IPS DF 6.9 (cell line): ENCODE measurements around the gene CRHR1.
"Not testable (repeated sequence)": the region's sequence is repeated elsewhere in the genome, so short reads cannot be mapped to it uniquely, and the experiment has no call there.

ENCODE experiments used
- DNase-seq: peaks from one replicate; pipeline ENCODE4 v3.0.0-alpha.2; 2013; ENCODE audit warnings: low read depth, low spot score
- H3K27ac ChIP-seq: one replicate; pipeline ENCODE4 v1.5.1; 2013; ENCODE audit warnings: low read length, control low read depth
- H3K27me3 ChIP-seq: 2 replicates; pipeline ENCODE4 v1.6.1; 2013; ENCODE audit warnings: mild to moderate bottlenecking, low read length; ENCODE audit not compliant: control insufficient read depth, insufficient read depth
- H3K36me3 ChIP-seq: 2 replicates; pipeline ENCODE4 v1.6.1; 2013; ENCODE audit warnings: low read length; ENCODE audit not compliant: control insufficient read depth, insufficient read depth
- H3K4me1 ChIP-seq: 2 replicates; pipeline ENCODE4 v1.6.1; 2013; ENCODE audit warnings: low read length; ENCODE audit not compliant: control insufficient read depth, insufficient read depth
- H3K4me3 ChIP-seq: 2 replicates; pipeline ENCODE4 v1.5.1; 2013; ENCODE audit warnings: mild to moderate bottlenecking, low read length
- H3K9me3 ChIP-seq: 2 replicates; pipeline ENCODE4 v1.6.1; 2013; ENCODE audit warnings: low read length, inconsistent platforms; ENCODE audit not compliant: control insufficient read depth, insufficient read depth
- WGBS: extraction: QIAGEN DNeasy Blood & Tissue Kit; methylation state at CpG from one replicate; pipeline ENCODE4 v1.1.7; 2013; ENCODE audit warnings: mixed read lengths, missing lambda C conversion rate; ENCODE audit not compliant: insufficient read length, insufficient coverage; 5-methylcytosine and 5-hydroxymethylcytosine counted together

The CRHR1 gene

DNA sequence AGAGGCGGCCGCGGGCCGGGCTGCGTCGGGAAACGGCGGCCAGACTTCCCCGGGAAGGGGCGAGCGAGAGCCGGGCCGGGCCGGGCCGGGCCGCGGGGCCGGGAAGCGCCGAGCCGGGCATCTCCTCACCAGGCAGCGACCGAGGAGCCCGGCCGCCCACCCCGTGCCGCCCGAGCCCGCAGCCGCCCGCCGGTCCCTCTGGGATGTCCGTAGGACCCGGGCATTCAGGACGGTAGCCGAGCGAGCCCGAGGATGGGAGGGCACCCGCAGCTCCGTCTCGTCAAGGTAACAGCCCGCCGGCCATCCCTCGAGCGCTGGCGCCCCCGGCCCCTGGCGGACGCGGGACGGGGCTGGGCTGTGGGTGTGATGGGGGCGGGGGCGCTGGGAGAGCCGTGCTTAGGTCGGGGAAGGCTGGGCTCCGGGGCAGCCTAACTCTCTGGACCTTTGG is at the start of gene CRHR1:
CRHR1 (plus strand) TSS at position 28 of the 448 bp plus-strand sequence; CDS start at position 253, 225 bp downstream.
- no peaks in the 10 kb centered on the region for H3K36me3 ChIP-seq
- peaks cover 20% of the 10 kb centered on the region for H3K27me3 ChIP-seq
- peak within 1 kb of the TSS; percentile 75 for H3K4me3 ChIP-seq
- no peak within 1 kb of the TSS for H3K27ac ChIP-seq
- no peaks in the 10 kb centered on the region for H3K9me3 ChIP-seq
- no peak for DNase-seq
- WGBS = no CpG with 5 or more reads among the region's 56 CpGs
- H3K4me1 ChIP-seq = peaks cover 2% of the 10 kb centered on the region; the same call in 1 of the 2 replicates

DNA sequence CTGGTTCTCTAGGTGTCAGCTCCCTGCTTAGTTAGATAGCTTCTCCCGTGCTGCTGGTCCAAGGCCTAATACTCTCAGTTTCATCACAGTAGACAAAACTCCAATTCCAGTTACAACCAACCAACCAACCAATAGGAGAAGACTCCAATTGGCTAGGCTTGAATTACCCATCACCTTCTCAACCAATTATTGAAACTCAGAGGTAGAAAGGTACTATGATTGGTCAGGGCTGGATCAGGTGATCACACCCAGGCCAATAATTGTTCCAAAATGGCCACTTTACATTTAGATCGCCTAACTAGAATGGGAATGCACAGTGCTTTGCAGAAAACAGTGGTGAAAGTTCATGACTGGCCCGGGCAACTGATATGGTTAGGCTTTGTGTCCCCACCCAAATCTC is 49.5 kb upstream of the CRHR1 start:
- no peak overlapping the region for H3K4me3 ChIP-seq
- WGBS = no CpG with 5 or more reads among the region's 3 CpGs

DNA sequence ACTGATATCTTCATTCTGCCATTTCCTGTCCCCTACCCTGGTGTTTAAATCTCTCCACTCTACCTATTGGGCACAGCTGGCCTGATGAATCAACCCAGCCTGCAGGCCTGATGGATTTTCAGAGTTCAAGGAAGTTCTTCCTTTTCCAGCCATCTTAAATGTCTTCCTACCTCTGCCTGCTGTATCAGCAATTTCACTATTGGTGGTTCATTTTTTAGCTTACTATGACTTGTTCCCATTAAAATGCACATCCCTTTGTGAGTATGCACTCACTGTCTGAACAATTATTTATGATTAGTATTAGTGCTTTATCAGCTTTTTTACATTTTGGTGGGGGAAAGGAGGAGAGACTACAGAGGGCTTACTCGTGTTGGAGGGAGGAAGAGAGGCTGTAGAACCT is 48.6 kb upstream of the CRHR1 start:
- DNase-seq = no peak
- no CpG with 5 or more reads among the region's 1 CpG for WGBS
- no peaks in the 10 kb centered on the region for H3K9me3 ChIP-seq

More for the DNA sequence above, 49.5 kb upstream of the CRHR1 start:
- Histone ChIP-seq H3K9me3 (no peaks in the 10 kb centered on the region), H3K27ac (no peak overlapping the region), H3K4me1 (no peaks in the 10 kb centered on the region), H3K27me3 (no peaks in the 10 kb centered on the region), H3K36me3 (no peaks in the 10 kb centered on the region)
- no peak for DNase-seq

DNA sequence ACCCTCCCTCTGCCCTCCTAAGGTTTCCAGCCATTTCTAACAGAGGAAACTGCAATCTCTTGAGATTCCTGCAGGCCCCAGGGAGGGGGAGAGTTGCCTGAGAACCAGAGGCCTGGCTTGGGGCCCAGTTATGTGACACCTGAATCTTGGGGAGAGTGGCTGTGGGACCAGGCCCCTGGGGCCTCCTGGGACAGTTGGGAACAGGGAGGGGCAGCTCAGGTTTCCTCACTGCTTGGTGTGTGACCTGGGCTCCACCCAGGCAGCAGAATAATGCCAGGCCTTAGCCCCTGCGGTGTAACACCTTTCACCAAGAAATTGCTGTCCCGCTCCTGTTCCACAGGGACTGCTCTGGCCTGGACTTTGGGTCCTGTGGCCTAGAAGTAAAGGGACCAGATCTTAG is 44.3 kb upstream of the CRHR1 start:
- Histone ChIP-seq H3K27ac (no peak overlapping the region), H3K9me3 (no peaks in the 10 kb centered on the region)

More for the DNA sequence above, 48.6 kb upstream of the CRHR1 start:
- Histone ChIP-seq H3K4me1 (no peaks in the 10 kb centered on the region), H3K4me3 (no peak overlapping the region), H3K27ac (no peak overlapping the region), H3K27me3 (no peaks in the 10 kb centered on the region), H3K36me3 (no peaks in the 10 kb centered on the region)

GRCh38 chr17:45740553-45741330 is 43.4 kb upstream of the CRHR1 start:
- Histone ChIP-seq H3K4me3 (no peak overlapping the region), H3K27ac (no peak overlapping the region), H3K9me3 (no peaks in the 10 kb centered on the region), H3K36me3 (no peaks in the 10 kb centered on the region), H3K4me1 (no peaks in the 10 kb centered on the region; the same call in 1 of the 2 replicates), H3K27me3 (peaks cover 22% of the 10 kb centered on the region; the same call in 1 of the 2 replicates)
- DNase-seq = peak; percentile 88
- no CpG with 5 or more reads among the region's 5 CpGs for WGBS

More for the DNA sequence above, 44.3 kb upstream of the CRHR1 start:
- WGBS = no CpG with 5 or more reads among the region's 2 CpGs
- peaks cover 17% of the 10 kb centered on the region; the same call in 1 of the 2 replicates for H3K27me3 ChIP-seq
- H3K4me3 ChIP-seq = no peak overlapping the region
- no peak for DNase-seq
- no peaks in the 10 kb centered on the region for H3K36me3 ChIP-seq
- H3K4me1 ChIP-seq = no peaks in the 10 kb centered on the region; the same call in 1 of the 2 replicates

- H3K4me1 ChIP-seq = peaks cover 1% of the 10 kb centered on the region; the same call in 1 of the 2 replicates
- no peak for DNase-seq
- no CpG with 5 or more reads among the region's 1 CpG for WGBS
- H3K4me3 ChIP-seq = no peak overlapping the region
- H3K27me3 ChIP-seq = peaks cover 29% of the 10 kb centered on the region; the same call in 1 of the 2 replicates
- no peak overlapping the region for H3K27ac ChIP-seq
- no peaks in the 10 kb centered on the region for H3K36me3 ChIP-seq
- H3K9me3 ChIP-seq = no peaks in the 10 kb centered on the region
Measured at GRCh38 chr17:45742251-45742650, 41.9 kb upstream of the CRHR1 start.

GRCh38 chr17:45743626-45744326 is 40.3 kb upstream of the CRHR1 start:
- Histone ChIP-seq H3K27me3 (peaks cover 42% of the 10 kb centered on the region; the same call in 1 of the 2 replicates), H3K9me3 (no peaks in the 10 kb centered on the region), H3K27ac (no peak overlapping the region), H3K4me1 (peaks cover 1% of the 10 kb centered on the region; the same call in 1 of the 2 replicates), H3K36me3 (no peaks in the 10 kb centered on the region), H3K4me3 (no peak overlapping the region)
- WGBS = no CpG with 5 or more reads among the region's 4 CpGs
- no peak for DNase-seq

DNA sequence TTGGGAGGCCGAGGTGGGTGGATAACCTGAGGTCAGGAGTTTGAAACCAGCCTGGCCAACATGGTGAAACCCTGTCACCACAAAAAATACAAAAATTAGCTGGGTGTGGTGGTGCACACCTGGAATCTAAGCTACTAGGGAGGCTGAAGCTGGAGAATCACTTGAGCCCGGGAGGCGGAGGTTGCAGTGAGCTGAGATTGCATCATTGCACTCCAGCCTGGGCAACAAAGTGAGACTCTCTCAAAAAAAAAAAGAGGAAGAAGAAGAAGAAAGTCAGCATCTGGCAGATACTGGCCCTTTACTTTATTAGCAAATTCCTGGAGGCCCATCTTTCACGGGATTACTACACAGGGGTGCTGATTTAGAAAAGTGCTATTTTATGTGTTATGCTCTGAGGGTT is 39.3 kb upstream of the CRHR1 start:
- H3K36me3 ChIP-seq, DNase-seq, H3K4me3 ChIP-seq, H3K9me3 ChIP-seq, H3K4me1 ChIP-seq, H3K27ac ChIP-seq: not testable (repeated sequence)
- peaks cover 46% of the 10 kb centered on the region; the same call in 1 of the 2 replicates for H3K27me3 ChIP-seq
- WGBS = no CpG with 5 or more reads among the region's 4 CpGs

DNA sequence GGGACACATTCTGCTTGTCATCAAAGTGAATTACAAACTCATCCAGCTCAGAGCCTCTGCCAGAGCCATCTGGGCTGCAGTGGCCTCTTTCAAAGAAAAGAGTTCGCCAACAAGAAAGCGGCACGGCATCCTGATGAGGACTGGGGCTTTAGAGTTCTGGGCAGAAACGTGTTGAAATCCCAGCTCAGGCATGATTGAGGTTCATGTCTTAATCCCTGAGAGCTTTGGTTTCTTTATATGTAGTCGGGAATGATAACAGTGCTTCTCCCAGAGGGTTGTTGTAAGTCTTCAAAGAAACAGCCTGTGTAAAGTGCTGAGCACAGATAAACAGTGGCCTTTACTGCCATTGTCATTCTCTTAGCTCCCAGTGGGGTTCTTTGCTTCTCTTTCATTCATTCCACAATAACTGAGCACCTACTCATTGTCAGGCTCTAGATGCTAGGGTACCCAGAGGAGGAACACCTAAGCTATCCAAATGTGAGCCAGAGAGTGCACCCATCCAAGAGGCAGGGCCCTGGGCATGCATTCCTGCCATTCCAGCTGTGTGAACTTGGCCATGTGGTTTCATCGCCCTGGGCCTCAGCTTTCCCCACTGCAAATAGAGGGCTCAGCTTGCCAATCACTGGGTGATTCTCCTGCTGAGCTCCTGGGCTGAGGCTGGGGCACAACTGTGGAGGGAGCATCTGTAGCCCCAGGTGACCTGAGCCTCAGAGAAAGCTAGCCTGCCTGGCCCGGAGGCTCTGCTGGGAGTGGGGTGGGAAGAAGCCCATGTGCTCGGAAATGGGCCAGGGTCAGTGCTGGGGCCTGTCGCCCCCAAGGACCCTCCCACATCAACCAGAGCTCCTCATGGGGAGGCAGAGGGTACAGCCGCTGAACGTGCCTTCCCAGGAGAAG is 38.3 kb upstream of the CRHR1 start:
- DNase-seq = no peak
- Histone ChIP-seq H3K27ac (no peak overlapping the region), H3K27me3 (peaks cover 46% of the 10 kb centered on the region; the same call in 1 of the 2 replicates), H3K36me3 (no peaks in the 10 kb centered on the region), H3K9me3 (no peaks in the 10 kb centered on the region), H3K4me1 (peaks cover 1% of the 10 kb centered on the region; the same call in 1 of the 2 replicates), H3K4me3 (no peak overlapping the region)
- WGBS = no CpG with 5 or more reads among the region's 11 CpGs
